Measurements from ENCODE around the gene FIBCD1.

DNA sequence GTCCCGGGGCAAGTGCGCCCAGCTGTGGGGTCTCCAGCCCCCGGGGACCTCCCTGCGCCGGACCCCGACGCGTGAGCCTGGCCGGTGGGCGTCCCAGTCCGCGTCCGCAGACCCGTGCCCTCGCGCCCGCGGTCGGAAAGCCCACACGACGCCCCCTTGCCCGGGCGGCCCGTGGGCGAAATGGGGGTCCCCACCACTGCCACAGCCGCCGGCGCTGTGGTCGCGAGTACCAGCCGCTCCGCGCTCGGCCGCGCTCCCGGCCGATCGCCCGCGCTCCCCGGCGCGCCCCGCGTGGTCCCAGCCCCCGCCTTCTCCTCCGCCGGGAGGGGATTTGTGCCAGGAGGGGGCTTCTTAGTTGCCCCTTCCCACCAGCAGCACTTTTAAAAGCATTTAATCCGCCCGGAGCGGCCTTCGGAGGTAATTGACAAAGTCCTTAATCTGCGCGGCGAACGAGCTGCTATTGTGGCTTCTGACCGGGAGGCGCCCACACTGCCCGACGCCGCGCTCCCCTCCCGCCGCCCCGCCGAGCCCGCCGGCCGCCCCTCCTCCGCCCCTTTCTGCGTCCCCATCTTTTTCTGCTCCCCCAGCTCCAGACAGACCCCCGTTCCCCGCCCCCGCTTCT, 469 bp upstream of the FIBCD1 start:
- TF ChIP-seq, protein P1, sequence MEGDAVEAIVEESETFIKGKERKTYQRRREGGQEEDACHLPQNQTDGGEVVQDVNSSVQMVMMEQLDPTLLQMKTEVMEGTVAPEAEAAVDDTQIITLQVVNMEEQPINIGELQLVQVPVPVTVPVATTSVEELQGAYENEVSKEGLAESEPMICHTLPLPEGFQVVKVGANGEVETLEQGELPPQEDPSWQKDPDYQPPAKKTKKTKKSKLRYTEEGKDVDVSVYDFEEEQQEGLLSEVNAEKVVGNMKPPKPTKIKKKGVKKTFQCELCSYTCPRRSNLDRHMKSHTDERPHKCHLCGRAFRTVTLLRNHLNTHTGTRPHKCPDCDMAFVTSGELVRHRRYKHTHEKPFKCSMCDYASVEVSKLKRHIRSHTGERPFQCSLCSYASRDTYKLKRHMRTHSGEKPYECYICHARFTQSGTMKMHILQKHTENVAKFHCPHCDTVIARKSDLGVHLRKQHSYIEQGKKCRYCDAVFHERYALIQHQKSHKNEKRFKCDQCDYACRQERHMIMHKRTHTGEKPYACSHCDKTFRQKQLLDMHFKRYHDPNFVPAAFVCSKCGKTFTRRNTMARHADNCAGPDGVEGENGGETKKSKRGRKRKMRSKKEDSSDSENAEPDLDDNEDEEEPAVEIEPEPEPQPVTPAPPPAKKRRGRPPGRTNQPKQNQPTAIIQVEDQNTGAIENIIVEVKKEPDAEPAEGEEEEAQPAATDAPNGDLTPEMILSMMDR (IDR thresholded peaks at IDR 0.05): no peak
- TF ChIP-seq EP300 (IDR thresholded peaks at IDR 0.05) (no peak), POLR2A (IDR thresholded peaks at IDR 0.05) (no peak)

Data from suprapubic skin (tissue), 3 donors.